K562 (cell line): ENCODE data around the gene EBNA1BP2. TPM values are rescaled to one million over a fixed set of nuclear protein-coding genes. Genes with fewer than 3 reads are reported as not detected.

ENCODE experiments used
- BHLHE40 ChIP-seq: IDR thresholded peaks from 2 replicates; pipeline ENCODE4 v1.6.1; 2011; ENCODE audit warnings: low read length, improper control_type of control experiment
- DIDO1 ChIP-seq: fragments of 450-650 bp; IDR thresholded peaks from 2 replicates; pipeline ENCODE4 v1.6.1; 2016; ENCODE audit warnings: low read depth, missing biosample characterization, missing genetic modification characterization
- FOXK2 ChIP-seq, 2 experiments: fragments of 450-650 bp; IDR thresholded peaks in 1 of 2; conservative IDR thresholded peaks in 1 of 2; 2 replicates each; pipeline ENCODE4 v1.6.1; 2016; ENCODE audit warnings: low read depth in 2 of 2, mild to moderate bottlenecking in 1 of 2
- HDAC2 ChIP-seq: fragments of 450-650 bp; IDR thresholded peaks from 2 replicates; pipeline ENCODE4 v1.6.1; 2016; ENCODE audit warnings: mild to moderate bottlenecking
- MBD2 ChIP-seq: sonication (generic); IDR thresholded peaks from 2 replicates; pipeline ENCODE4 v1.6.1; 2016; ENCODE audit warnings: low read depth, borderline replicate concordance
- MTA1 ChIP-seq: fragments of 450-650 bp; IDR thresholded peaks from 2 replicates; pipeline ENCODE4 v1.6.1; 2017; ENCODE audit warnings: borderline replicate concordance
- NEUROD1 ChIP-seq: fragments of 150-350 bp; IDR thresholded peaks from 2 replicates; pipeline ENCODE4 v1.6.1; 2014; ENCODE audit warnings: borderline replicate concordance, low read length, low read depth; ENCODE audit not compliant: partially characterized antibody
- NRF1 ChIP-seq, 2 experiments: fragments of 450-650 bp; IDR thresholded peaks in 1 of 2; conservative IDR thresholded peaks in 1 of 2; 2 replicates each; pipeline ENCODE4 v1.6.1; 2014; ENCODE audit warnings: mild to moderate bottlenecking in 2 of 2
- POLR3A ChIP-seq: IDR thresholded peaks from 2 replicates; pipeline ENCODE4 v1.6.1; 2011; ENCODE audit warnings: borderline replicate concordance, mild to moderate bottlenecking, moderate library complexity; ENCODE audit not compliant: insufficient read length, insufficient read depth; ENCODE audit errors: extremely low read depth
- SAP30 ChIP-seq: fragments of 200-600 bp; sonication (generic); IDR thresholded peaks from 2 replicates; pipeline ENCODE4 v1.6.1; 2012; ENCODE audit warnings: borderline replicate concordance, low read depth, mild to moderate bottlenecking, moderate library complexity, low read length, control low read depth, inconsistent platforms; ENCODE audit not compliant: insufficient read depth, poor library complexity, severe bottlenecking
- SMARCA5 ChIP-seq: fragments of 450-650 bp; IDR thresholded peaks from 2 replicates; pipeline ENCODE4 v1.6.1; 2016
- SP2 ChIP-seq: IDR thresholded peaks from 2 replicates; pipeline ENCODE4 v1.6.1; 2011; ENCODE audit warnings: mild to moderate bottlenecking, low read depth, low read length, moderate library complexity; ENCODE audit not compliant: poor library complexity, severe bottlenecking; ENCODE audit errors: extremely low read depth
- SUPT5H ChIP-seq: fragments of 450-650 bp; IDR thresholded peaks from 2 replicates; pipeline ENCODE4 v1.6.1; 2016
- XRCC4 ChIP-seq: IDR thresholded peaks from one replicate; pipeline ENCODE4 v1.6.1; 2011; ENCODE audit not compliant: insufficient read depth, insufficient read length; ENCODE audit errors: extremely low read depth
- ZNF146 ChIP-seq: IDR thresholded peaks from one replicate; pipeline ENCODE4 v1.6.1; 2018; ENCODE audit warnings: missing compliant biosample characterization; ENCODE audit not compliant: unreplicated experiment
- polyA plus RNA-seq, 8 experiments: library from polyadenylated mRNA; depleted of rRNA in 4 of 8; stranded (reverse) in 5 of 8; unstranded in 3 of 8; fragments of >200 nt; fragmentation: Nextera tagmentation in 2 of 8; fragmentation: Illumina TruSeq in 1 of 8; extraction: Ambion mirVana in 2 of 8; extraction: Trizol in 1 of 8; gene quantifications; 2 replicates each; pipeline versions ENCODE4 v1.2.1 to v1.2.3, GENCODE V29; 2011 to 2014; ENCODE audit warnings: inconsistent platforms in 1 of 8, missing spikeins in 1 of 8
- total RNA-seq, 7 experiments: library from RNA; depleted of rRNA in 6 of 7; stranded (reverse); fragments of >200 nt in 6 of 7; fragmentation: Illumina TruSeq in 2 of 7; extraction: Trizol in 2 of 7; gene quantifications; 2 replicates each; pipeline versions ENCODE4 v1.2.1 to v1.2.3, GENCODE V29; 2011 to 2021; ENCODE audit warnings: low replicate concordance in 1 of 7
- TF ChIP-seq, protein P1 (sequence below), 3 experiments: IDR thresholded peaks in 2 of 3; conservative IDR thresholded peaks in 1 of 3; 2 replicates each; pipeline ENCODE4 v1.5.1; 2011 to 2012; ENCODE audit warnings: low read length in 3 of 3, mild to moderate bottlenecking in 3 of 3, control low read depth in 2 of 3, improper control_type of control experiment in 1 of 3, inconsistent platforms in 1 of 3, low read depth in 1 of 3, mixed read lengths in 1 of 3, moderate library complexity in 1 of 3; ENCODE audit not compliant: insufficient read depth in 2 of 3
- TF ChIP-seq, protein P2 (sequence below): sonication (generic); formaldehyde crosslinking; IDR thresholded peaks from 2 replicates; pipeline ENCODE4 v1.9.0; 2022; ENCODE audit warnings: mild to moderate bottlenecking, missing genetic modification reagents
- TF ChIP-seq, protein P3 (sequence below): IDR thresholded peaks from 2 replicates; pipeline ENCODE4 v1.6.1; 2011; ENCODE audit warnings: borderline replicate concordance, low read depth, mild to moderate bottlenecking, moderate library complexity, low read length; ENCODE audit not compliant: insufficient read depth, poor library complexity, severe bottlenecking
- TF ChIP-seq, protein P4 (sequence below): sonication (generic); formaldehyde crosslinking; IDR thresholded peaks from 2 replicates; pipeline ENCODE4 v1.8.0; 2022; ENCODE audit warnings: mild to moderate bottlenecking, missing genetic modification reagents
- TF ChIP-seq, protein P5 (sequence below): fragments of 450-650 bp; IDR thresholded peaks from 2 replicates; pipeline ENCODE4 v1.6.1; 2017; ENCODE audit warnings: antibody characterized with exemption

The EBNA1BP2 gene
- total and polyA plus RNA-seq, 9 of the 15 experiments (the other 6 are each of a cell fraction or from before 2014, with no cell fraction given): 95.2 to 349 (median 249) TPM

DNA sequence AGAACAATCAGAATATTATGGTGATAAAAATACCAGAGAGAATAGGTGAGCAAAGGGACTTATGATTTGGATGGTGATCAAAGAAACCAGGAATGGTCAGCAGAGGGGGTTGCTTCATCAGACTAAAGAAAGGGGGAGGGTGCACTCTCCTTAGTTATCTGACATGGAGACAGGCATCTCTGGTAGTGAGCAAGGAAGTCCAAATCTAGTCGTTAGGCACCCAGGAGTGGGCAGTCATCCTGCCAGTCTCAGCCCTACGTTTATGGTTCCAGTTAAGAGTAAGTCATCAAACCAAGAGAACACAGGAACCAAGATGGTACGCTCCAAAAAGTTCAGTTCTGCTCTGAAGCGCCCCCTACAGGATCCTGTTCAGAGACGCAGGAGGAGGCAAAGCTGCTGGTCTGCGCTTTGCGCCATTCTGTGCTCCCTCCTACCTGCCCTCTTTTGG is 28.6 kb downstream of the EBNA1BP2 start (continued):
- TF ChIP-seq, protein P1, sequence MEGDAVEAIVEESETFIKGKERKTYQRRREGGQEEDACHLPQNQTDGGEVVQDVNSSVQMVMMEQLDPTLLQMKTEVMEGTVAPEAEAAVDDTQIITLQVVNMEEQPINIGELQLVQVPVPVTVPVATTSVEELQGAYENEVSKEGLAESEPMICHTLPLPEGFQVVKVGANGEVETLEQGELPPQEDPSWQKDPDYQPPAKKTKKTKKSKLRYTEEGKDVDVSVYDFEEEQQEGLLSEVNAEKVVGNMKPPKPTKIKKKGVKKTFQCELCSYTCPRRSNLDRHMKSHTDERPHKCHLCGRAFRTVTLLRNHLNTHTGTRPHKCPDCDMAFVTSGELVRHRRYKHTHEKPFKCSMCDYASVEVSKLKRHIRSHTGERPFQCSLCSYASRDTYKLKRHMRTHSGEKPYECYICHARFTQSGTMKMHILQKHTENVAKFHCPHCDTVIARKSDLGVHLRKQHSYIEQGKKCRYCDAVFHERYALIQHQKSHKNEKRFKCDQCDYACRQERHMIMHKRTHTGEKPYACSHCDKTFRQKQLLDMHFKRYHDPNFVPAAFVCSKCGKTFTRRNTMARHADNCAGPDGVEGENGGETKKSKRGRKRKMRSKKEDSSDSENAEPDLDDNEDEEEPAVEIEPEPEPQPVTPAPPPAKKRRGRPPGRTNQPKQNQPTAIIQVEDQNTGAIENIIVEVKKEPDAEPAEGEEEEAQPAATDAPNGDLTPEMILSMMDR (IDR thresholded peaks at IDR 0.05 in 2 of 3, conservative IDR thresholded peaks at IDR 0.05 in 1 of 3; ENCODE audit: insufficient read depth in 2 of 3, low read depth in 1 of 3, low read length in 3 of 3): peak; percentile 64 to 95 (median 73)
- peak; percentile 61; the same call in 1 of the 2 replicates for TF ChIP-seq DIDO1 (tag)
- TF ChIP-seq SAP30: no peak
- TF ChIP-seq NRF1 (conservative IDR thresholded peaks at IDR 0.05 in 1 of 2, IDR thresholded peaks at IDR 0.05 in 1 of 2): 0 out of 4 replicates have a peak, but pooled peaks of 1 of the 2 experiments have one; percentile 11
- TF ChIP-seq MBD2: peak; percentile 64
- TF ChIP-seq, protein P2, sequence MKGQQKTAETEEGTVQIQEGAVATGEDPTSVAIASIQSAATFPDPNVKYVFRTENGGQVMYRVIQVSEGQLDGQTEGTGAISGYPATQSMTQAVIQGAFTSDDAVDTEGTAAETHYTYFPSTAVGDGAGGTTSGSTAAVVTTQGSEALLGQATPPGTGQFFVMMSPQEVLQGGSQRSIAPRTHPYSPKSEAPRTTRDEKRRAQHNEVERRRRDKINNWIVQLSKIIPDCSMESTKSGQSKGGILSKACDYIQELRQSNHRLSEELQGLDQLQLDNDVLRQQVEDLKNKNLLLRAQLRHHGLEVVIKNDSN (CRISPR knock-in tag): no peak
- peak; percentile 87 for TF ChIP-seq BHLHE40
- no peak for TF ChIP-seq MTA1
- TF ChIP-seq NEUROD1: peak; percentile 54
- no peak for TF ChIP-seq SUPT5H
- TF ChIP-seq, protein P3, sequence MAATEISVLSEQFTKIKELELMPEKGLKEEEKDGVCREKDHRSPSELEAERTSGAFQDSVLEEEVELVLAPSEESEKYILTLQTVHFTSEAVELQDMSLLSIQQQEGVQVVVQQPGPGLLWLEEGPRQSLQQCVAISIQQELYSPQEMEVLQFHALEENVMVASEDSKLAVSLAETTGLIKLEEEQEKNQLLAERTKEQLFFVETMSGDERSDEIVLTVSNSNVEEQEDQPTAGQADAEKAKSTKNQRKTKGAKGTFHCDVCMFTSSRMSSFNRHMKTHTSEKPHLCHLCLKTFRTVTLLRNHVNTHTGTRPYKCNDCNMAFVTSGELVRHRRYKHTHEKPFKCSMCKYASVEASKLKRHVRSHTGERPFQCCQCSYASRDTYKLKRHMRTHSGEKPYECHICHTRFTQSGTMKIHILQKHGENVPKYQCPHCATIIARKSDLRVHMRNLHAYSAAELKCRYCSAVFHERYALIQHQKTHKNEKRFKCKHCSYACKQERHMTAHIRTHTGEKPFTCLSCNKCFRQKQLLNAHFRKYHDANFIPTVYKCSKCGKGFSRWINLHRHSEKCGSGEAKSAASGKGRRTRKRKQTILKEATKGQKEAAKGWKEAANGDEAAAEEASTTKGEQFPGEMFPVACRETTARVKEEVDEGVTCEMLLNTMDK: peak; percentile 64
- TF ChIP-seq, protein P4, sequence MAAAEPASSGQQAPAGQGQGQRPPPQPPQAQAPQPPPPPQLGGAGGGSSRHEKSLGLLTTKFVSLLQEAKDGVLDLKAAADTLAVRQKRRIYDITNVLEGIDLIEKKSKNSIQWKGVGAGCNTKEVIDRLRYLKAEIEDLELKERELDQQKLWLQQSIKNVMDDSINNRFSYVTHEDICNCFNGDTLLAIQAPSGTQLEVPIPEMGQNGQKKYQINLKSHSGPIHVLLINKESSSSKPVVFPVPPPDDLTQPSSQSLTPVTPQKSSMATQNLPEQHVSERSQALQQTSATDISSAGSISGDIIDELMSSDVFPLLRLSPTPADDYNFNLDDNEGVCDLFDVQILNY (CRISPR knock-in tag): no peak
- TF ChIP-seq POLR3A: no peak
- TF ChIP-seq HDAC2: 0 out of 2 replicates have a peak, but pooled peaks have one; percentile 60
- TF ChIP-seq SP2: no peak
- TF ChIP-seq, protein P5, sequence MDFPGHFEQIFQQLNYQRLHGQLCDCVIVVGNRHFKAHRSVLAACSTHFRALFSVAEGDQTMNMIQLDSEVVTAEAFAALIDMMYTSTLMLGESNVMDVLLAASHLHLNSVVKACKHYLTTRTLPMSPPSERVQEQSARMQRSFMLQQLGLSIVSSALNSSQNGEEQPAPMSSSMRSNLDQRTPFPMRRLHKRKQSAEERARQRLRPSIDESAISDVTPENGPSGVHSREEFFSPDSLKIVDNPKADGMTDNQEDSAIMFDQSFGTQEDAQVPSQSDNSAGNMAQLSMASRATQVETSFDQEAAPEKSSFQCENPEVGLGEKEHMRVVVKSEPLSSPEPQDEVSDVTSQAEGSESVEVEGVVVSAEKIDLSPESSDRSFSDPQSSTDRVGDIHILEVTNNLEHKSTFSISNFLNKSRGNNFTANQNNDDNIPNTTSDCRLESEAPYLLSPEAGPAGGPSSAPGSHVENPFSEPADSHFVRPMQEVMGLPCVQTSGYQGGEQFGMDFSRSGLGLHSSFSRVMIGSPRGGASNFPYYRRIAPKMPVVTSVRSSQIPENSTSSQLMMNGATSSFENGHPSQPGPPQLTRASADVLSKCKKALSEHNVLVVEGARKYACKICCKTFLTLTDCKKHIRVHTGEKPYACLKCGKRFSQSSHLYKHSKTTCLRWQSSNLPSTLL: no peak
- no peak for TF ChIP-seq XRCC4
- no peak for TF ChIP-seq SMARCA5
- peak in 1 of 2 experiments; percentile 99; a peak in 2 of 4 replicates for TF ChIP-seq FOXK2 (conservative IDR thresholded peaks at IDR 0.05 in 1 of 2, IDR thresholded peaks at IDR 0.05 in 1 of 2; ENCODE audit: low read depth in 2 of 2)
- no peak for TF ChIP-seq ZNF146 (CRISPR knock-in tag)
